Muscle of arm (tissue), 12 donors: ENCODE results near the gene MORN1. TPM values are rescaled to one million over a fixed set of nuclear protein-coding genes. Genes with fewer than 3 reads are reported as not detected.
A peak's percentile ranks its signal among the peaks of the same experiment; 100 is the strongest.
"Not testable (repeated sequence)": the region's sequence is repeated elsewhere in the genome, so short reads cannot be mapped to it uniquely, and the experiment has no call there.

ENCODE experiments used
- DNase-seq: peaks from one replicate; pipeline ENCODE4 v3.0.0-alpha.2; 2013
- polyA plus RNA-seq, 12 donors: library from polyadenylated mRNA; unstranded; fragments of 120-200 nt; gene quantifications; one replicate each; pipeline ENCODE4 v1.2.1, GENCODE V29; 2013; ENCODE audit not compliant: insufficient read length in 12 of 12

MORN1 gene
- polyA plus RNA-seq, 12 donors: 4.4 to 9.4 (median 5.7) TPM; not detected in 1

DNA sequence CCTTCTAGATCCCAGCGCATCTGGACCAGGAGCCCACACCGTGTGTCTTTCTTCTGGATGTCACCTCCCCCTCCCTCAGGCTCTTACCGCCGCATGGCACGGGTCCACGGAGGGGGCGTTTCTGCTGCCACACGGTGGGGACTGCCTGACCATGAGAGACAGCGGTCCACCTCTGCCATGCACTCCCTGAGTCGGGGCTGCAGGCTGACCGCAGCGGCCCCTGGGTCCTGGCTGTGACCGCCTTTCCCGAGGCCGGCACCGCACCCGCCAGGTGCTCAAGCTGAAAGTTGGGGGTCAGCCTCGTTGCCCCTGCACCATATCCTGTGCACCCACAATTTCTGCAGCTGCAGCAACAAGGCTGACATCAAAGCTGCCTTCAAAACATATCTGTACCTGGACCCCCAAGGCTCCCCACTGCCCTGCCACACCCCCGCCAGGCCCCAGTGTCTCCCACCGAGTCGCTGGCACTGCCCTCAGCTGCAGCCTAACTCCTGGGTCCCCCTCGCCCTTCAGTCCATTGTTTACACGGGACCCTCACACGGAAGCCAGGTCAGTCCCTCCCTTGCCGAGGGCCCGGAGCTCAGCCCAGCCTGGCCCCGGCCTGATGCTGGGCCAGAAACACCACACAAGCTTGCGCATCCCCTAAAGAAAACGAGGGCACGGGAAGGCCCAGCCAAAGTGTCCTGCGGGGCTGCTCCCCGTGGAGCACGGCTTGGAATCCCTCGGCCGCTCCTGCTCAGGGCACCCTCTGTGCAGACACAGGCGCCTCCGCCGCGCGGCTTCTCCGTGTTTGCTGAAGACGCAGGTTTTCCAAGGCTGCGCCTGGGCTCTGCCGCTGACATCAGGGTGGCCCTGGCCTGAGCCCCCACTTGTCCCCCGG is 51.9 kb downstream of the MORN1 start:
- no peak for DNase-seq

DNA sequence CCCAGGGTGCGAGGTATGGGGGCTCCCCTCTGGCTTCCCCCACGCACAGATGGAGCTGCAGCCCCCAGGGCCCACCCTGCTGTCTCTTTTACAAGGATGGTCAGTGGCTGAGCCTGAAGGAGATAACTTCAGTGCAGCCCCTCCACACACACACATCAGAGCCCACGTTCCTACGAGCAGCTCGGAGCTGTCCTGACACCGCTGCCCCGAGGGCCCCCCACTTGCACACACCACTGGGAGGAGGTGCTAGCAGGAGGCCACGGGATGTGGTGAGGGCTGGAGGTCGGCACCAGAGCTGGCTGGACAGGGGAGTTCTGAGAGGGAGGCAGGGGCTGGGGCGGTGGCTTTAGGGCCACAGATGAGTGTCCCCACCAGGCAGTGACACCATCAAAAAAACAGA is 53.9 kb downstream of the MORN1 start:
- no peak for DNase-seq

DNA sequence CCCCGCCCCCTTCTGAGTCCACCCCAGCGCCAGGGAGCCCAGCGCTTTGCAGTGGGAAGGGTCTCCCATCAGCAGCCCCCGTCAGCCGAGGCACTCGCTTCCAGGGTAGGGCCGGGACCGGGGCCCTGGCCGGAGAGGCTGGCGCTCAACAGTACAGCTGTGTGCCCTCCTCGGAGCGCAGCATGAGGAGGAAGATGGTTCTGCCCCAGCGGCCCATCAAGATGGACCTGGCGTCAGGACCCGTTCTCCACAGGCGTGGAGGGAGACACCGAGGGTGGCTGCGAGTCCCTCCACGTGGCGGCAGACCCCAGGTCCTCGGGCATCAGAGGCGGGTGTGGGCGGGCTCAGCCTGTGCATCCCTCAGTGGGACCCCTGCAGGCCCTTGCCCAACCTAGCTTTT is 54.3 kb downstream of the MORN1 start:
- DNase-seq: no peak

DNA sequence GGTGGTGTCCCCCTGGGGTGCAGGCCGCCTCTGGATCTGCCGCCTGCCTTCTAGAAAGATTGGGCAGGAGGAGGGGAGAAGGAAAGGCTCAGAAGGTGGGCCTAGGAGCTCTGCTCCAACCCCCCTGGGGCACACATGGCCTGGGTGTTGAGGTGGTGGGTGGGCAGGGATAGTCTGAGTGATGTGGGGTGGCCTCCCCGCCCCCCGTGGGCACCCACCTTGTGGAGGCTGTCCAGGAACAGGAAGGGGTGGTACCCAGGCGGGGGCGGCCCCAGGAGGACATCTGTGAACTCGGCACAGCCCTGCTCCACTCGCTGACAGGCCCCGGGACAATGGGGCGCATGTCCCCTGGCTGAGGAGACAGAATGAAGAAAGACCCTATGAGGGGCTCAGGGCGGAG is 54.9 kb downstream of the MORN1 start:
- no peak for DNase-seq

DNA sequence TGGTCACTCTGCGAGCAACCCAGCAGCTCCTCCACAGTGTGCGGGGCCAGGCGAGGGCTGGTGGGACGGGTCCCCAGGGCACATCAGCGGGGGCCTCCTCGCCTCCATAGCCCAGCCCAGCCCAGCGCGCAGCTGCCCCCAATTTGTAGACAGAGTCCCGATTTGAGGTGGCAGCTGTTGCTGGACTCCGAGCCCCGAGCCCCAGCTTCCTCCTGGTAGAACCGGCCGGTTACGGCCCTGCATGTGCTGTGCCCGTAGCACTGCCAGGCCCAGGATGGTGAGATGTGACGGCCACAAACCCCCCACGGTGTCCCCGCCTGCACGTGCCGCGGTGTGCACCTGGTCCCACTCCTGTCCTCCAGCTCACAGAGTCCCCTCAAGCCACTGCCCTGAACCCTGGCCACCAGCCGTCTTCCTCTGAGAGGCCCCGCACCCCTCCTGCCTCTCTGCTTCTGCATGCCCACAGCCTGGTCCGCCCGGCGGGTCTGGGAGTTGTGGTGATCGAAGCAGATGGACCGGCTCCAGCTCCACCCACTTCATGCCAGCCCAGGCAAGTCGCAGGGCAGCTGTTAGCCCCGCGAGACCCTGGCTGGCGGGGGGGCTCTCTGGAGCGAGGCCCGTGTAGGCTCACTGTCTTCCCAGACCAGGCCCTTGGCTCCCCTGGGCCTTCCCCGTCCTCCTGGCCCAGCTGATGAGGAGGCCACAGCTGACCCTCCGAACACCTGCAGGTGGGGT is 55.5 kb downstream of the MORN1 start:
- no peak for DNase-seq

DNA sequence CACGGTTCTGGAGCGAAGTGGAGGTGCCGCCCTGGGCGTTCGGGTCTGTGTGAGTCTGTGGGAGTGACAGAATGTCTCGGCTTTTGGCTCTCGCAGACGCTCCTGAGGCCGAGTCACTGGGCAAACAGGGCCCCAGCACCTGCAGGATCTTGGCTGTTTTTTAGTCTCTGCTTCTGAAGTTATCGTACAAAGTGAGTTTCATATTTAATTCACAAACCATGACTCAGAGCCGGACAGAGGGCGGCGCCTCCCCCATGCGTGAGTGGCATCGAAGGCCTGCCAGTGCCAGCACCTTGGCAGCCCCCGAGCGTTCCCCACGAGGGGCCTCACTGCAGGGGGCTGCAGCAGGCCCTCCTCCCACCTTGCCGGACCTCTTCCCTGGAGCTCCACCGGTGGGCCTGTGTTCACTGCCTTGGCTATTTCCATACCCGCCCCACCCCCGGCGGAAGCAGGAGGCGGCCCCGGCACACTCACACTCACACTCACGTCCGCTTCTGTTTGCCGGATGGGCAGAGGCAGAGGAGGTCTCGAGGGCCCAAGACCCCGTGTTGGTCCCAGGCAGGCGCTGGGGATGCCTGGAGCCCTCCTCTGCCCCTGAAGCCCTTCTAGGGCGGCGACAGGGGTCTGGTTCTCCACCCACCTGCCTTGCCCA is 56.3 kb downstream of the MORN1 start:
- DNase-seq: no peak

DNA sequence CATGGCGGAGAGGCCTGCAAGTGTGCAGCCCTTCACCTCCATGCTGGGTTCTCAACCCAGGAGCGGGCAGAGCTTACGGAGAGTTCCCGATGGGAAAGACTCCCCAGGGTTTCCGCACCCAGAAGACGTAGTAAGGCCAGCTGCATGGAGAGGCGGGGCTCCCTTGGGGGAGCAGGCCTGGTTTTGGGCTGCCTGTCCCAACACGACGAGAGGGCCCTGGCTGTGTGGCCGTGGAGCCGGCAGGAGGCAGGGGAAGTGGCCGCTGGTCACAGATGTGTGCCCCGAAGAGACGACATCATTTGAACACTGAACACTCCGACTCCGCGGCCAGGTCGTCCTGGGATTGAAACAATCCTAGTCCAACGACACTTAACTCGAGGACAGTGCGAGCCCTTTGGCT is 57.0 kb downstream of the MORN1 start:
- DNase-seq: no peak

DNA sequence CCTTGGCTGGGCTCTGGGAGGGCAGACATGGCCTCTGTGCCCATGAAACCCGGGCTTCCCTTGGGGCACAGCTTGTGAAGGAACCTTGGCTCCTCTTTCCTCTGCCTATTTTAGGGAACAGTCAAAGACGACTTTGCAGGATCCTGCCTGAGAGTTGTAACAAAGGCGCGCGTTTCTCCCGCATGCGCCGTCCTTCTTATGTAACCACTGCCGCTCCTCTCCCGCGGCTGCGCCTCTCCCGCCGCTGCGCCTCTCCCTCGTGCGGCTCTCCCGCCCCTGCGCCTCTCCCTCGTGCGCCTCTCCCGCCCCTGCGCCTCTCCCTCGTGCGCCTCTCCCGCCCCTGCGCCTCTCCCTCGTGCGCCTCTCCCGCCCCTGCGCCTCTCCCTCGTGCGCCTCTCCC is 59.8 kb downstream of the MORN1 start:
- DNase-seq: not testable (repeated sequence)

DNA sequence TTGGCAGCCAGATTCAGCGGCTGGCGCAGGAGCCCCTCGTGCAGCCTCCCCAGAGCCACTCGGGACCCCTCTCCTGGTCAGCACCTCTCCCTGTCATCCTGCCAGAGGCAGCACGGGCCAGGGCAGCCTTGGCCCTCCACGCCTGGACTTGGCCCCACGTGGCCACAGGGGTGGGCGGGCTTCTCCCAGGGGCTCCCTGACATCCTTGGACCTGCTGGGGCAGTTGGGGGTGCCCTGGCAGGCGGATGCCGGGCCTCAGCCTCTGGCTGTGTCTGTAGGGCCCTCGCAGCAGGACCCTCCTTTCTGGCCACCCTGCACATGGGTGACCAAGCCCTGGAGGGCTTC is 60.2 kb downstream of the MORN1 start:
- DNase-seq: no peak

DNA sequence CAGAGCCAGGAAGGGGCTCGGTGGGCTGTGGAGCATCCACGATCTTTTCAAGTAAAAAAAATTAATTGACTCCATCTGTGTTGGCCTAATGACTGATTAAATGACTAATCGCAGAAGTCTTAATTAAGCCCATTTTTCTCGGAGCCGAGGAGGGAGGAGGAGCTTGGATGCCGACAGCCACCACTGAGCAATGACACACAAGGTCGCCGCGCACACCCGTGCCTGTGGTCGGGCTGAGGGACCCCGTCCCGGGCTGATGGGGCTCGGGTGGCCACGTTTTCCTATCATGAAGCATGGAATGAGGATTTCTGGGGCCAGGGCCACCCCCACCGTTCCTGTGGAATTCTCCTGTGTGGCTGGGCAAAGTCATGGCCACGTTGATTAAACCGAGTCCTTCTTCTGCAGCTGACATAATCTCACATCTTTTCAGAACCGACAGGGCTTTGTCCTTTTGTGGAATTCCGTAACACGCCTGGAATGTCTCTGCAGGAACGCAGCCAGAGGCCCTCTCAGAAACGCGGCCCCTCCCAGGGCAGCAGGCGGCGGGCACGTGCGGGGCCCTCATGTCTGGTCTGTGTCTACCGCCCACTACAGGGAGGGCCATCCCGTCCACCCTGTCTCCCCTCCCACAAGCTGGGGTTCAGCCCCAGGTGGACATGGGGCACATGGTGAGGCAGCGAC is 60.7 kb downstream of the MORN1 start:
- DNase-seq: peak; percentile 85

DNA sequence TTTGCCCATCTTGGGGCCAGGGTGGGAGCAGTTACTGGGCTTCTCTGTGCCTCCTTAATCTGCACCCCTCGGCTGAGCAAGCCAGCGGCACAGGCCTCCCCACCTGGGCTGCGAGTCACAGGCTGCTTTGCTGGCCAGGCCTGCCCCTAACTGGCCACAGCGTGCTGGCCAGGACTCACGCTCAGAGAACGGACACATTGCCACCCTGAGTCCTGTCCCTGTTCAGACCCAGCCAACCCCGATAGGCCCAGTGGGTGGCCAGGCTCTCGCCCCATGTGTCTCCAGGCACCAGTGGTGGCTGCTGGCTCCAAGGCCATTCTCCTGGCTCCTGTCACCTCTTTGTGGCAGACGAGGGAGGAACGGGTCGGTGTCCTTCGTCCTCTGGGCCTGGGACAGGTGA is 61.3 kb downstream of the MORN1 start:
- DNase-seq: no peak

DNA sequence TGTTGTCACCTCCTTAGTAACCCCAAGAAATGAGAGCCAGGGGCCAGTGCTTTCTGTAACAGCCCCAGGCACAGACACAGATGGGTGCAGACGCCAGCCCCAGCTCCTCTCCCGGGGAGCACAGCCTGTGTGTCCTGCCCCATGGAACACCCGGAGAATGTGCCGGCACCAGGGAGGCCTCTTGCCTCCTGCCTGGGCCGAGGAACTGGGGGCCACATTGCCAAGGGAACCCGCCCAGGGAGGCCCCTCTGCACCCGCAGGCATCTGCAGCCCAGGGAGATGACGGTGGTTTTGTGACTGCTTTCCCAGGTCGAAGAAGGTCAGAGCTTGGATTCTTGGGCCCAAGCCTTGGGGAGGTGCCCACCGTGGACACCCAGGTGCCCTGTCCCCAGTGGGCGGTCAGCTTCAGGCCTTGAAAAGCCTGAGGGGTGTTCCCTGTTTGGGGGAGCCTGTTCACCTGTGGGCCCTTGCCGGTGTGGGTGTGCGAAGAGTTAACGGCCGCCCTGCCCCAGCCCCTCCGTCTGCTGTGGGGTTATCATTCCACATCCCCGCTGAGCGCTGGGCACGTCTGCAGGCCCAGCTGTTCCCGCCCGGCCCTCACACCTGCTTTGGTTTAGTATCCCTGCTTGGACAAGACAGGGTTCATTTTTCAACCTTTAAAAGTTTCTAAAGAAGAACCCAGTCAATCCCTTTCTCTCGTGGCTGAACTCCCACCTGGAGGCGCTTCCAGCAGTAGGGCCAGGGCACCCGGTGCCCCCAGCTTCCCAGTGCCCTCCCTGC is 62.5 kb downstream of the MORN1 start:
- DNase-seq: no peak

DNA sequence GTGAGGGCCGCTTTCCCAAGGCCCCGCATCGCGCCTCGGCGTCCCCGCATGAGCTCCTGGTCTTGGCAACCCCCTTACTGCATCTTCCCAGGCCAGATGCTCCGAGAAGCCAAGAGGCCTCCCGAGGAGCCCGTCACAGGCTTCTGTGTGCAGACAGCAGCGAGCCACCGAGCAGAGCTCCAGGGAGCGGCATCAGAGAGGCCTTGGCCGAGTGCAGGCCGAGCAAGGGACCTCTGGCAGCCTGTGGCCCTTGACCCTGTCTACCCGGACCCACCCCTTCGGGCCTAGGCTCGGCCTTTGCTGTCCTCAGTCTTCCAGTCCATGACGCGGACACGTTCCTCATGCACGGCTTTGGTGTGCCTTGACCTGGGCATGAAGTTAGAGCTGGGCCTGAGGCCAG is 63.5 kb downstream of the MORN1 start:
- DNase-seq: no peak

DNA sequence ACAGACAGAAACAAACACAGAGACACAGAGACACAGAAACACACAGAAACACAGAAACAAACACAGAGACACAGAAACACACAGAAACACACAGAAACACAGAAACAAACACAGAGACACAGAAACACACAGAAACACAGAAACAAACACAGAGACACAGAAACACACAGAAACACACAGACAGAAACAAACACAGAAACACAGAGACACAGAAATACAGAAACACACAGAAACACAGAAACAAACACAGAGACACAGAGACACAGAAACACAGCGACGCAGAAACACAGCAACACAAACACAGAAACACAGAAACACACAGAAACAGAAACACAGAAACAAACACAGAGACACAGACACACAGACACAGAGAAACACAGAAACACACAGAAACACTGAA is 64.2 kb downstream of the MORN1 start:
- DNase-seq: not testable (repeated sequence)

DNA sequence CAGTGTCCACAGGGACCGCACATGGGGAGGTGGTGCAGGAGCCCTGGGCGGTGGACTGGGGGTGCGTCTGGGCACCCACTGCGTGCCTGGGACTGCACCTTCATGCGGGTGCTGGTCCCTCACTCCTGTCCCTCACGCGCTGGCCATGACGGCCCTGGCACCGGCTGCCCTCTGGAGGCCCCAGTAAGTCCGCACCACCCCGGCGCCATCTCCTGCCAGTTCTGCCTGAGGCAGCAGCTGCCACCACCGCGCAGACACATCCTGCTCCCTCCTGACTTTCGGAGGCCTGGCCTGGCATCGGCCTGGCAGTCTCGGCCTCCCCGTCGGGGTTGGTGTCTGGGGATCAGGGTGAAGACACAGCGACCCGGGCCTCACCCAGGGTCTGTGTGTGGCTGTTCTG is 64.8 kb downstream of the MORN1 start:
- DNase-seq: no peak

DNA sequence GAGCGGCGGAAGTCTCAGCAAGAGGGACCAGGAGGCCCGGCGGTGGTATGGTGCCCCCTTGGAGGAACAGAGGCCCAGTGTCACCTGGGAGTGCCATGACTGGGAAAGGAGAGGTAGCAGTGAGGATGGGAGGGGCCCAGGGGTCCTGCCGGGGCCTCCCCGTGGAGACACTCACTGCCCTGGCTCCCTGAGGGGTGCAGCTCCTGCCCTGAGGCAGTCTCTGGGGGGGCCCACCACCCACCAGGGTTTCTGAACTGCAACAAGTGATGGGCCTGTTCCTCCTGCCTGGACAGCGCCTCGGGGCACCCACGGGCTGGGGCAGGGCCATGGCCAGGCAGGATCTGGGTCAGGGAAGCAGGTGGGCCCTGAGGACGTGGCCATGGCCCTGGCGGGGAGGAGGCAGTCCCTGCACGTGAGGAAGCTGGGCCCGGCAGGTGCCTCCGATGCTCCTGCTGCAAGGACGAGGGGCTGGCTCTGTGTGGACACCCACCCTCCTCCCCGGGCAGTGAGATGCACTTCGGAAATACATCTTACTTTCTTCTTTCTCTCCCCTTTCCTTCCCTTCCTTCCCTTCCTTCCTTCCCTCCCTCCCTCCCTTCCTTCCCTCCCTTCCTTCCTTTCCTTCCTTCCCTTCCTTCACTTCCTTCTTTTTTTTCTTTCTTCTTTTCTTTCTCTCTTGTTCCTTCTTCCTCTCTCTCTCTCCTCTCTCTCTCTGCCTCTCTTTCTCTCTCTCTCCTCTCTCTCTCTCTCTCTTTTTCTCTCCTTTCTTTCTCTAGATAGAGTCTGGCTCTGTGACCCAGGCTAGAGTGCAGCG is 66.6 kb downstream of the MORN1 start:
- no peak for DNase-seq

DNA sequence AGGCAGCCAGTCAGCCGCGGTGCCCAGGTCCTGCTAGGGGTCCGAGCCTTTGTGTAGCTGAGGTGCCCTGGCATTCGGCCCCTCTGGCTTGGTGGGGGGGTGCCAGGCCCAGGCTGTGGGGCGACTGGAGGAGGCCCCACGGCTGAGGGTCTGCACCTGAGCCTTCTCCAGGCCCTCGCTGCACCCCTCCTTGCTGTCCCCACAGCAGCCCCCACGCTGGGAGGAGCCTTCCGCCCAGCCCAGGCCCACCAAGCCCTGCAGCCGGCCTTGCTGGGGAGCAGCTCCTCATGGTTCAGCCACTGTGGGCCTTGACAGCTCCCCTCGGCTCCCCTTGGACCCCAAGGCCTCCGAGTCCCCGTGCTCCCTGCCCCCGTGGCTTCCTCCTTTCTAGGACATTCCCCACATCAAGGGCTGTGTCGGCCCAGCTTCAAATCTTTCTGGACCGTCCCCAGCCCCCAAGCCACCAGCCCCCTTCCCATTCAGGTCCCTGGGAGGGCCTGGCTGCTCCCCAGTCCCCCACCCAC is 67.8 kb downstream of the MORN1 start:
- DNase-seq: no peak

DNA sequence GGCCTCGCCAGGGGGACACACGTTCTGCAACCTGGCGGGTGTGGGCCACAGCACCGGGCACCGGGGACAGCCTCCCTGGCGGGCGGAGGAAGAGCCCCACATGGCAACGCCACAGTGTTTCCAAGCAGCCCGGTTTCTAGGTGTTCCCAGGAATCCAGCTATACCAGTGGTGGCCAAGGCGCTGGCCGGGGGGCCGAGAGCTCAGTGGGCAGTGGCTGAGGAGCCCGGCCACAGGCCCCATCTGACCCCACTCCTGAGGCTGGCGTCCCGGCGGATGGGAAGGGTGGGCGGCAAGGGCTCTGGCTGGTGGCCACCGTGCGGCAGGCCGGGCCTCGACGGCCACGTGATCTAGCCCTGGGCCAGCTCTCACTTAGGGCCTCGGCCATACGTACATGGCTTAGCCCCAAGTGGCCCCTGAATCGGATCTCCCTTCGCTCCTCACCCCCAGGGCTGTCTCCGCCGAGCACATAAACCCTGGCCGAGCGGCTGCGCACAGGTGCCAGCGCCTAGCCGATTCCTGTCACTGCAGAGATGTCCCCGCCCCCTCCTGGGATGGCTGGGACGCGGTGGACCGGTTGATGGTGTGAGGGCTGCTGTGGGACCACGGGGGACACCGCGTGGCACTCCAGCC is 68.7 kb downstream of the MORN1 start:
- no peak for DNase-seq

DNA sequence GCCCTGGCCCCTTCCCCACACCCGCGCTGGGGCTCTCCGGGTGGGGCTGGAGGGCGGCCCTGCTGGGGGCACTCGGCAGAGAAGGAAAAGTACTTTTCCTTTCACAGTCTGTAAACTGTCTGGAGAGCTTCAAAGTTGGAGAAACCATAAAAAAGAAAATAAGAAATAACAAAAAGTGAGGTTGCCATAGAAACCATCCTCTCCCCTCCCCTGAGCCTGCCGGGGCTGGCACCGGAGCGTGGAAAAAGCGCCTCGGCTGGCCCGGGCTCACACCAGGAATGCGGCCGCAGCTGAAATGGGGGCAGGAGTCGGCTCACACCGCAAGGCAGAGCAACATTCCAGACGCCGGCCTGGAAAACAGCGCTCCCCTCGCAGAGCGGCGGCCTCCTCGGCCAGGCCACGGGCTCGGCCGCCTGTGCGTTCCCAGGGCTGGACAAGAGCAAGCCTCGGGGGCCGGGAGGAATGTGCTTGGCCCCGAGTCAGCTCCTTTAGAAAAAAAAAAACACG is 69.2 kb downstream of the MORN1 start:
- peak; percentile 93 for DNase-seq
